Trophoblast cell (in vitro differentiated cells and primary cell): Measurements from ENCODE around the gene RFTN1.

ENCODE experiments used
- DNase-seq, 2 donors: peaks; one replicate each; pipeline ENCODE4 v3.0.0-alpha.2; 2016
- H2AFZ ChIP-seq: 2 replicates; pipeline ENCODE4 v1.6.1; 2013; ENCODE audit warnings: low read length, moderate library complexity, mild to moderate bottlenecking; ENCODE audit not compliant: insufficient read depth, poor library complexity
- H2AK5ac ChIP-seq: 2 replicates; pipeline ENCODE4 v1.6.1; 2013; ENCODE audit warnings: mild to moderate bottlenecking, low read length
- H2BK120ac ChIP-seq: 2 replicates; pipeline ENCODE4 v1.6.1; 2013; ENCODE audit warnings: low read length, mild to moderate bottlenecking, moderate library complexity; ENCODE audit not compliant: insufficient read depth, poor library complexity
- H2BK12ac ChIP-seq: 2 replicates; pipeline ENCODE4 v1.6.1; 2013; ENCODE audit warnings: mild to moderate bottlenecking, low read length, moderate library complexity
- H2BK5ac ChIP-seq: 2 replicates; pipeline ENCODE4 v1.6.1; 2013; ENCODE audit warnings: low read length, low read depth, moderate library complexity, mild to moderate bottlenecking; ENCODE audit not compliant: poor library complexity
- H3K14ac ChIP-seq: 2 replicates; pipeline ENCODE4 v1.6.1; 2013; ENCODE audit warnings: mild to moderate bottlenecking, low read length
- H3K18ac ChIP-seq: 2 replicates; pipeline ENCODE4 v1.6.1; 2013; ENCODE audit warnings: mild to moderate bottlenecking, low read length
- H3K23ac ChIP-seq: 2 replicates; pipeline ENCODE4 v1.6.1; 2013; ENCODE audit warnings: low read length
- H3K27ac ChIP-seq: 2 replicates; pipeline ENCODE4 v1.5.1; 2013; ENCODE audit warnings: low read depth, mild to moderate bottlenecking, inconsistent platforms, low read length, moderate library complexity
- H3K27me3 ChIP-seq: 2 replicates; pipeline ENCODE4 v1.6.1; 2013; ENCODE audit warnings: inconsistent platforms, mild to moderate bottlenecking, low read length, moderate library complexity; ENCODE audit not compliant: insufficient read depth
- H3K36me3 ChIP-seq, 2 experiments: 1 replicate in 1 of 2; 2 replicates in 1 of 2; pipeline ENCODE4 v1.6.1; 2013; ENCODE audit warnings: low read length in 2 of 2, mild to moderate bottlenecking in 2 of 2, moderate library complexity in 1 of 2; ENCODE audit not compliant: insufficient read depth in 2 of 2, control insufficient read depth in 1 of 2
- H3K4ac ChIP-seq: 2 replicates; pipeline ENCODE4 v1.6.1; 2013; ENCODE audit warnings: low read depth, mild to moderate bottlenecking, low read length, moderate library complexity
- H3K4me1 ChIP-seq, 2 experiments: 1 replicate in 1 of 2; 2 replicates in 1 of 2; pipeline ENCODE4 v1.6.1; 2013; ENCODE audit warnings: low read length in 2 of 2, mild to moderate bottlenecking in 2 of 2, moderate library complexity in 1 of 2; ENCODE audit not compliant: insufficient read depth in 2 of 2, control insufficient read depth in 1 of 2
- H3K4me2 ChIP-seq: 2 replicates; pipeline ENCODE4 v1.6.1; 2013; ENCODE audit warnings: inconsistent platforms, mild to moderate bottlenecking, low read length, moderate library complexity
- H3K4me3 ChIP-seq: 2 replicates; pipeline ENCODE4 v1.5.1; 2013; ENCODE audit warnings: mild to moderate bottlenecking, low read depth, low read length, inconsistent platforms
- H3K79me1 ChIP-seq: one replicate; pipeline ENCODE4 v1.6.1; 2013; ENCODE audit warnings: low read length
- H3K79me2 ChIP-seq: 2 replicates; pipeline ENCODE4 v1.6.1; 2013; ENCODE audit warnings: low read length, mild to moderate bottlenecking; ENCODE audit not compliant: control insufficient read depth, insufficient read depth, poor library complexity
- H3K9ac ChIP-seq: 2 replicates; pipeline ENCODE4 v1.6.1; 2013; ENCODE audit warnings: mild to moderate bottlenecking, low read length
- H3K9me3 ChIP-seq: 2 replicates; pipeline ENCODE4 v1.6.1; 2013; ENCODE audit warnings: low read depth, mild to moderate bottlenecking, control low read depth, inconsistent platforms, low read length; ENCODE audit not compliant: insufficient read depth
- H4K12ac ChIP-seq: 2 replicates; pipeline ENCODE4 v1.6.1; 2013; ENCODE audit warnings: low read depth, mild to moderate bottlenecking, low read length, moderate library complexity
- H4K8ac ChIP-seq: 2 replicates; pipeline ENCODE4 v1.6.1; 2013; ENCODE audit warnings: low read depth, mild to moderate bottlenecking, low read length, moderate library complexity
- H4K91ac ChIP-seq: one replicate; pipeline ENCODE4 v1.6.1; 2013; ENCODE audit warnings: low read depth, mild to moderate bottlenecking, low read length, moderate library complexity
- WGBS: extraction: QIAGEN DNeasy Blood & Tissue Kit; methylation state at CpG from one replicate; pipeline ENCODE4 v1.1.7; 2013; ENCODE audit warnings: missing lambda C conversion rate; ENCODE audit not compliant: insufficient read length, insufficient coverage; ENCODE audit errors: extremely low coverage; 5-methylcytosine and 5-hydroxymethylcytosine counted together

The RFTN1 gene

GRCh38 chr3:16369276-16369675 lies 144.2 kb downstream of the RFTN1 start:
- Histone ChIP-seq H3K4ac (no peak overlapping the region), H3K4me2 (no peak overlapping the region), H3K79me1 (peaks cover 2% of the 10 kb centered on the region), H3K4me1 (peaks cover 9 to 13% of the 10 kb centered on the region in 2 experiments), H2BK12ac (peak overlapping the region; percentile 36), H3K27ac (no peak overlapping the region), H3K36me3 (no peaks in the 10 kb centered on the region), H2AFZ (no peak overlapping the region), H3K23ac (no peak overlapping the region), H3K9ac (no peak overlapping the region), H4K8ac (no peak overlapping the region), H3K9me3 (no peaks in the 10 kb centered on the region), H3K27me3 (no peaks in the 10 kb centered on the region), H2BK5ac (no peak overlapping the region), H2BK120ac (no peak overlapping the region), H3K4me3 (no peak overlapping the region), H2AK5ac (no peak overlapping the region), H3K14ac (no peak overlapping the region), H4K91ac (no peak overlapping the region), H4K12ac (no peak overlapping the region), H3K18ac (no peak overlapping the region), H3K79me2 (no peaks in the 10 kb centered on the region)
- no CpG with 5 or more reads among the region's 5 CpGs for WGBS
- DNase-seq = peak; percentile 68 to 73

DNA sequence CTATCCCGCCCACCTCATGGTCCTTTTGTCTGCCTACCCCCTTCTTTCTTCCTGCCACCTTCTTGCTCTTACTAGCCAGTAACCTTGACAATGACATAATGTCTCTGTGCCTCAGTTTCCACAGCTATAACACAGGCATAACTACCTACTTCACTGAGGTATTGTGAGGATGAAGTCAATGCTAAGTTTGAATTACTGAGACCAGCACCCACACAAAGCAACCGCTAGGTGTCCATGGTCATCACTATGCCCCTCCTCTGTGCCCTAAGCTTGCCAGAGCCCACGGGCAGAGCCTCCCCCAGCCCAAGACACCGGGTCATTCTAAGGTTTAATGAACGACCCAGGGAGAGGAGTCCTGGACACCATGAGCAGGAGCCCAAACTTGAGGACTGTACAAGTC lies 146.9 kb downstream of the RFTN1 start:
- H2AK5ac ChIP-seq = no peak overlapping the region
- no peak overlapping the region for H3K4me3 ChIP-seq
- no peak for DNase-seq
- peaks cover 9 to 13% of the 10 kb centered on the region in 2 experiments for H3K4me1 ChIP-seq
- H4K8ac ChIP-seq = no peak overlapping the region
- H4K12ac ChIP-seq = no peak overlapping the region
- H3K23ac ChIP-seq = no peak overlapping the region
- no peak overlapping the region for H3K4me2 ChIP-seq
- H3K36me3 ChIP-seq = no peaks in the 10 kb centered on the region
- H2BK5ac ChIP-seq = no peak overlapping the region
- H3K4ac ChIP-seq = no peak overlapping the region
- no peak overlapping the region for H2BK12ac ChIP-seq
- peaks cover 2% of the 10 kb centered on the region for H3K79me1 ChIP-seq
- H3K79me2 ChIP-seq = no peaks in the 10 kb centered on the region
- no peak overlapping the region for H2AFZ ChIP-seq
- no peak overlapping the region for H3K14ac ChIP-seq
- no peak overlapping the region for H3K18ac ChIP-seq
- H3K27me3 ChIP-seq = no peaks in the 10 kb centered on the region
- H4K91ac ChIP-seq = no peak overlapping the region
- no CpG with 5 or more reads among the region's 5 CpGs for WGBS
- no peak overlapping the region for H3K9ac ChIP-seq
- H3K9me3 ChIP-seq = no peaks in the 10 kb centered on the region
- H2BK120ac ChIP-seq = no peak overlapping the region
- H3K27ac ChIP-seq = no peak overlapping the region

- Histone ChIP-seq H3K36me3 (no peaks in the 10 kb centered on the region), H4K91ac (no peak overlapping the region), H3K4me3 (no peak overlapping the region), H4K8ac (no peak overlapping the region), H3K79me1 (peaks cover 2% of the 10 kb centered on the region), H3K79me2 (no peaks in the 10 kb centered on the region), H2AK5ac (no peak overlapping the region), H4K12ac (no peak overlapping the region), H3K27ac (no peak overlapping the region), H3K4me1 (peaks cover 7 to 11% of the 10 kb centered on the region in 2 experiments), H2AFZ (no peak overlapping the region), H3K4me2 (no peak overlapping the region), H2BK5ac (no peak overlapping the region), H3K4ac (no peak overlapping the region), H3K18ac (no peak overlapping the region), H3K9ac (no peak overlapping the region), H3K9me3 (no peaks in the 10 kb centered on the region), H3K27me3 (no peaks in the 10 kb centered on the region), H3K14ac (no peak overlapping the region), H3K23ac (no peak overlapping the region), H2BK12ac (no peak overlapping the region), H2BK120ac (no peak overlapping the region)
- no CpG with 5 or more reads among the region's 6 CpGs for WGBS
- DNase-seq = no peak
Measured at GRCh38 chr3:16365491-16366128, 147.9 kb downstream of the RFTN1 start.

DNA sequence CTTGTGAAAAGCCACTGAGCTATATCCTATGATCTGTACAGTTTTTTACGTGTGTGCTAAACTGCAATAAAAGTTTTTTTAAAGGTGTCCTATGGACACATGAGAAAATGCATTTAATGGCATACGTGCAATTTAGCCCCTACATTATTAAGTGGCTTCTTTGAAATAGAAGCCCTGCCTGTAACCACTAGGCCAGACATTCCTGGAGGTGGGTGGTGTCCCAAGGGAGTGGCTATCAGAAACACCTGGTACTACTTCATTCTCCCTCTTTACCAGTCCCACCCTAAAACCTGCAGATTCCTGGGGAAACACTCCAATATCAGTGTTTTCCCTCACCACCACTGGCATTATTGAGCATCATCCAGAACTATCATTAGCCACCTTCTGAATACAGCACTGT lies 148.5 kb downstream of the RFTN1 start:
- no peak overlapping the region for H2AFZ ChIP-seq
- H3K27ac ChIP-seq = no peak overlapping the region
- no peaks in the 10 kb centered on the region for H3K79me2 ChIP-seq
- no peak overlapping the region for H3K18ac ChIP-seq
- H3K14ac ChIP-seq = no peak overlapping the region
- peaks cover 5 to 9% of the 10 kb centered on the region in 2 experiments for H3K4me1 ChIP-seq
- no peaks in the 10 kb centered on the region for H3K27me3 ChIP-seq
- H3K4ac ChIP-seq = no peak overlapping the region
- no peak for DNase-seq
- no CpG with 5 or more reads among the region's 2 CpGs for WGBS
- H2BK120ac ChIP-seq = no peak overlapping the region
- no peaks in the 10 kb centered on the region for H3K36me3 ChIP-seq
- H3K79me1 ChIP-seq = peaks cover under 1% of the 10 kb centered on the region
- H2AK5ac ChIP-seq = no peak overlapping the region
- H3K23ac ChIP-seq = no peak overlapping the region
- no peak overlapping the region for H2BK5ac ChIP-seq
- H3K4me2 ChIP-seq = no peak overlapping the region
- H3K9me3 ChIP-seq = no peaks in the 10 kb centered on the region
- H4K8ac ChIP-seq = no peak overlapping the region
- no peak overlapping the region for H4K12ac ChIP-seq
- no peak overlapping the region for H2BK12ac ChIP-seq
- H3K4me3 ChIP-seq = no peak overlapping the region
- no peak overlapping the region for H4K91ac ChIP-seq
- H3K9ac ChIP-seq = no peak overlapping the region
